Adipocyte (in vitro differentiated cells): ENCODE results near the gene PRR29.

Experiments used
- DNase-seq: peaks from one replicate; pipeline ENCODE4 v3.0.0-alpha.2; 2015; ENCODE audit warnings: low read depth
- H3K27me3 ChIP-seq: replicated peaks from 2 replicates; pipeline ENCODE4 v1.7.0; 2013; ENCODE audit warnings: mild to moderate bottlenecking, low read length, moderate library complexity; ENCODE audit not compliant: control insufficient read depth, insufficient read depth
- H3K36me3 ChIP-seq: 2 replicates; pipeline ENCODE4 v1.7.0; 2013; ENCODE audit warnings: low read length, mild to moderate bottlenecking, moderate library complexity; ENCODE audit not compliant: control insufficient read depth, insufficient read depth, severe bottlenecking
- H3K4me1 ChIP-seq: 2 replicates; pipeline ENCODE4 v1.7.0; 2013; ENCODE audit warnings: mild to moderate bottlenecking, low read length, moderate library complexity; ENCODE audit not compliant: control insufficient read depth, insufficient read depth
- H3K4me3 ChIP-seq: 2 replicates; pipeline ENCODE4 v1.7.0; 2013; ENCODE audit warnings: mild to moderate bottlenecking, low read length, moderate library complexity
- H3K9ac ChIP-seq: 2 replicates; pipeline ENCODE4 v1.7.0; 2013; ENCODE audit warnings: mild to moderate bottlenecking, low read length, moderate library complexity
- H3K9me3 ChIP-seq: 2 replicates; pipeline ENCODE4 v1.7.0; 2013; ENCODE audit warnings: mild to moderate bottlenecking, low read length, moderate library complexity; ENCODE audit not compliant: control insufficient read depth

Gene PRR29

GRCh38 chr17:64020056-64020766 lies 22.1 kb downstream of the PRR29 start, which contains the start of gene ICAM2:
Gene ICAM2, minus strand, starts transcription at chr17:64020633. Its CDS starts 13,942 bp downstream, at chr17:64006691.
- Histone ChIP-seq H3K4me1 (peaks cover 3% of the 10 kb centered on the region), H3K9me3 (no peaks in the 10 kb centered on the region), H3K27me3 (no peaks in the 10 kb centered on the region), H3K9ac (peak within 1 kb of the TSS; percentile 12), H3K4me3 (no peak within 1 kb of the TSS), H3K36me3 (no peaks in the 10 kb centered on the region)
- no peak for DNase-seq

DNA sequence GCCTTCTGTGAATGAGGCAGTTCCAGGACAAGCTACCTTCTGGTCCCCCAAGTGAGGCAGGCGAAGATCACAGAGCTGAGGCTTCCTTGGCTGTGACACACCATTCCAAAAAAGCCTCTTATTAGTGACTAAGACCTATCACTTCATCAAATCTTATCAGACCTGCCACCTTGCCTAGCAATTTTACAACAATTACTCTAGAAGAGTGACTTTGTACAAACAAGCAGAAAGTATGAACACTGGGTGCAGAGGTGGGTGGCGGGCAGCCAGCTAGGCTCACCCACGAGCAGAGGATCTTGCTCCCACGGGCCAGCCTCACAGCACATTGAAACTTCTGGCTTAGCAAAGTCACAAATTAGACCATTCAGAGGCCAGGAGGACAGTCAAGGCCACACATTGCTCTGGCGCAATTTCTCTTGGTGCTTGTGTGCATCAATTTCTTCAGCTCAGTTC lies 24.5 kb downstream of the PRR29 start:
- Histone ChIP-seq H3K4me3 (no peak overlapping the region), H3K9me3 (no peaks in the 10 kb centered on the region), H3K9ac (no peak overlapping the region), H3K4me1 (no peaks in the 10 kb centered on the region), H3K27me3 (no peaks in the 10 kb centered on the region), H3K36me3 (no peaks in the 10 kb centered on the region)
- DNase-seq = no peak

- no peak overlapping the region for H3K4me3 ChIP-seq
- no peak for DNase-seq
- H3K36me3 ChIP-seq = no peaks in the 10 kb centered on the region
- H3K4me1 ChIP-seq = no peaks in the 10 kb centered on the region
- no peaks in the 10 kb centered on the region for H3K27me3 ChIP-seq
- no peak overlapping the region for H3K9ac ChIP-seq
- H3K9me3 ChIP-seq = no peaks in the 10 kb centered on the region
Observed at GRCh38 chr17:64024215-64024654, 26.1 kb downstream of the PRR29 start.

GRCh38 chr17:64024781-64025731 lies 26.9 kb downstream of the PRR29 start:
- Histone ChIP-seq H3K4me1 (no peaks in the 10 kb centered on the region), H3K27me3 (no peaks in the 10 kb centered on the region), H3K36me3 (no peaks in the 10 kb centered on the region), H3K9me3 (no peaks in the 10 kb centered on the region), H3K9ac (no peak overlapping the region), H3K4me3 (no peak overlapping the region)
- DNase-seq = no peak

- peak; percentile 84 for DNase-seq
- Histone ChIP-seq H3K9ac (no peak overlapping the region), H3K27me3 (no peaks in the 10 kb centered on the region), H3K9me3 (no peaks in the 10 kb centered on the region), H3K36me3 (no peaks in the 10 kb centered on the region), H3K4me3 (no peak overlapping the region), H3K4me1 (no peaks in the 10 kb centered on the region)
Observed at GRCh38 chr17:64025732-64026294, 27.7 kb downstream of the PRR29 start.

- no peak overlapping the region for H3K9ac ChIP-seq
- H3K36me3 ChIP-seq = no peaks in the 10 kb centered on the region
- no peak overlapping the region for H3K4me3 ChIP-seq
- no peaks in the 10 kb centered on the region for H3K27me3 ChIP-seq
- no peaks in the 10 kb centered on the region for H3K9me3 ChIP-seq
- no peaks in the 10 kb centered on the region for H3K4me1 ChIP-seq
- peak; percentile 88 for DNase-seq
Observed at GRCh38 chr17:64028874-64029464, 30.8 kb downstream of the PRR29 start.

DNA sequence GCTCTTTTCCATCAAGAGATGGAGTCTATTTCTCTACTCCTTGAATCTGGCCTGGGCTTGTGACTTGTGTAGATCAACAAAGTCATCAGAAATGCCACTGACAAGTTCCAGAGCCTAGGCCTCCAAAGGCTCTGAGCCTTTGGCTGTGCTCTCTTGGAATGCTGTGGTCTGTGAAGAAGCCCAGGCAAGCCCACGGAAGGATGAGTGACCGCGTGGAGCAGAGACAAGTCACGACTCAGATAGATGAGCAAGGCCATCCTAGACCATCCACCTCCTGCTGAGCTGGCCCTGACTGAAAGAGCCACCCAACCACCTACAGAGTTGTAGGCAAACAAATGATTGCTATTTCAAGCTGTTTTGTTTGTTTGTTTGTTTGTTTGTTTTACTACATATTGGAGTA lies 33.9 kb downstream of the PRR29 start:
- no peak overlapping the region for H3K9ac ChIP-seq
- no peak for DNase-seq

DNA sequence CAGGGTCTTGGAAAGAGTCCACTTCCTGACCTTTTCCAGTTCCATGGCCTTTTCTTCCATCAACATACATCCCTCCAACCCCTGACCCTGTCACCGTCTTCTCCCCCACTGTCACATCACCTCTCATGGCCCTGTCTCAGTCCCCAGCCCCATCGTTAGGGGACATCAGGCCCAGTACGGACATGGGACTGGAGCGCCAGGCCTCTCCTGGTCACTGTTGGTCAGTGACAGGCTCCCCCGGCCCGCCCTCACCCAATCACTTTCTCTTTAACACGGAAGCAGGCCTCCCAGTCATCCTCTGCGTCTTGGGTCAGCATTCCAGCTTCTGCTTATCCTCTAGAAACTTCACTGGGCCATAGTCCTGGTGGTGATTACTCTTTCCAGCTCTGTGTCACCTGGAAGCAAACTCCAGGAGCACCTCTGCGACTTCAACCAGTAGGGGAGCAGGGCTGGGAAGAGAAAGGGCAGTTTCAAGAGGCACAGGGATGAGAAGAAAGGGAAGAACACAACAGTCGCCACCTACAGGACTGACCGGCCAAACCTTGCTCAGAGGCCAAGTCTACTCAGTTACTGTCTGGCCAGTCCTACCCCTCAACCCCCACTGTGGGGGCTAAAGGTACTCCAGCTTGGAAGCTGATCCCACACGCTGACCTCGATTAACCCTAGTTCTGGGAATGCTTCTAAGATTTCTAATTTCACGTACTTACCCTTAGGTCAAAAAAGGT lies 38.2 kb downstream of the PRR29 start:
- Histone ChIP-seq H3K9ac (no peak overlapping the region), H3K9me3 (no peaks in the 10 kb centered on the region), H3K4me1 (no peaks in the 10 kb centered on the region), H3K27me3 (no peaks in the 10 kb centered on the region), H3K4me3 (no peak overlapping the region), H3K36me3 (peaks cover 10% of the 10 kb centered on the region)
- DNase-seq = no peak

More for the DNA sequence above, 33.9 kb downstream of the PRR29 start:
- no peaks in the 10 kb centered on the region for H3K36me3 ChIP-seq
- no peak overlapping the region for H3K4me3 ChIP-seq
- H3K27me3 ChIP-seq = no peaks in the 10 kb centered on the region
- H3K9me3 ChIP-seq = no peaks in the 10 kb centered on the region
- H3K4me1 ChIP-seq = no peaks in the 10 kb centered on the region

DNA sequence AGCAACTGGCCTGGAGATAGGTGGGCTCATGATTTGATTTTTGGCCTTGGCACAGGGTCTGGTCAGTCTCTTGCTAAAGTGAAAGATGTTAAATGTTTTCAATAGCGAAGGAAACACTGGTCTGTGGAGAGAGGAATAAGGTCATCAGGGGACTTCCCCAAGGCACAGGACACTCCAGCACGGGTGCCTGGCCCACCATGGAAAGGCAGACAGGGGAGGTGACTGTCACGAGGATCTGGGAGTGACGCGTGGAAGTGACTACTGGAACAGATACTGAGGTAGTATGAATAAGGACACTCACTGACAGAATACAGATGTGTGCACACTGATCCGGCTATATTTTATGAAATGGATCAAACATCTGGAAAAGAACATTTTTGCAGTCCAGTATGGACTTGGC lies 39.0 kb downstream of the PRR29 start:
- Histone ChIP-seq H3K27me3 (no peaks in the 10 kb centered on the region), H3K9ac (no peak overlapping the region), H3K36me3 (peaks cover 14% of the 10 kb centered on the region), H3K4me3 (no peak overlapping the region), H3K9me3 (no peaks in the 10 kb centered on the region), H3K4me1 (no peaks in the 10 kb centered on the region)
- DNase-seq = no peak

GRCh38 chr17:64037802-64038201 lies 39.7 kb downstream of the PRR29 start:
- DNase-seq = no peak
- no peaks in the 10 kb centered on the region for H3K27me3 ChIP-seq
- H3K9ac ChIP-seq = no peak overlapping the region
- no peak overlapping the region for H3K4me3 ChIP-seq
- no peaks in the 10 kb centered on the region for H3K9me3 ChIP-seq
- no peaks in the 10 kb centered on the region for H3K4me1 ChIP-seq
- peaks cover 19% of the 10 kb centered on the region for H3K36me3 ChIP-seq
